Activated B cell treated with CpG ODN at 0.5 μM for 24 hours (primary cell): ENCODE data around the gene AKAP8L. TPM values are rescaled to one million over a fixed set of nuclear protein-coding genes. Genes with fewer than 3 reads are reported as not detected.

Source experiments
- ATAC-seq: fragments of 200-7000 bp; cut with Tn5 transposase; one replicate; pipeline ENCODE4 v1.10.0; 2021; ENCODE audit warnings: low read depth, mild to moderate bottlenecking, moderate library complexity
- CTCF ChIA-PET: fragments of 350-600 bp; sonication (Branson Sonifier 250); formaldehyde crosslinking; loops from one replicate; lab custom pipeline; 2021; ENCODE audit warnings: antibody characterized with exemption; lab: Charles Lee
- POLR2A ChIA-PET: fragments of 350-600 bp; sonication (Branson Sonifier 250); formaldehyde crosslinking; loops from one replicate; lab custom pipeline; 2021; ENCODE audit warnings: antibody characterized with exemption; lab: Charles Lee
- DNase-seq: peaks from one replicate; pipeline ENCODE4 v3.0.0; 2022
- H3K27ac Mint-ChIP-seq: one replicate; pipeline ENCODE4 v1.8.0; 2020; ENCODE audit warnings: mixed read lengths
- H3K27me3 Mint-ChIP-seq: one replicate; pipeline ENCODE4 v1.8.0; 2021; ENCODE audit warnings: mixed read lengths
- H3K36me3 Mint-ChIP-seq: one replicate; pipeline ENCODE4 v1.8.0; 2021; ENCODE audit warnings: low read depth, mixed read lengths
- H3K4me1 Mint-ChIP-seq: one replicate; pipeline ENCODE4 v1.8.0; 2021; ENCODE audit warnings: mixed read lengths
- H3K4me3 Mint-ChIP-seq: one replicate; pipeline ENCODE4 v1.8.0; 2020; ENCODE audit warnings: mild to moderate bottlenecking, mixed read lengths
- H3K9me3 Mint-ChIP-seq: one replicate; pipeline ENCODE4 v1.8.0; 2020; ENCODE audit warnings: mixed read lengths
- CTCF ChIP-seq: fragments of 200-600 bp; IDR thresholded peaks from one replicate; pipeline ENCODE4 v1.8.0; 2022; ENCODE audit warnings: antibody characterized with exemption, mild to moderate bottlenecking
- intact Hi-C: fragments of 100-400 bp; cut with micrococcal nuclease; formaldehyde crosslinking; loops from one replicate; pipeline ENCODE4 v1.15.1; 2024
- total RNA-seq: library from RNA; stranded (reverse); gene quantifications from 2 replicates; pipeline ENCODE4 v1.2.3, GENCODE V29; 2022

The AKAP8L gene
- total RNA-seq, 1 donor from 2014 or later = 163 TPM

GRCh38 chr19:15432018-15432494 is 13.3 kb upstream of the AKAP8L start:
- intact Hi-C loops = loop anchor here (1.0 to 5.0 kb wide), 4 partner anchors 13 to 124 kb away; partner anchors contain the start of genes AKAP8 and BRD4
- no peak for ATAC-seq

DNA sequence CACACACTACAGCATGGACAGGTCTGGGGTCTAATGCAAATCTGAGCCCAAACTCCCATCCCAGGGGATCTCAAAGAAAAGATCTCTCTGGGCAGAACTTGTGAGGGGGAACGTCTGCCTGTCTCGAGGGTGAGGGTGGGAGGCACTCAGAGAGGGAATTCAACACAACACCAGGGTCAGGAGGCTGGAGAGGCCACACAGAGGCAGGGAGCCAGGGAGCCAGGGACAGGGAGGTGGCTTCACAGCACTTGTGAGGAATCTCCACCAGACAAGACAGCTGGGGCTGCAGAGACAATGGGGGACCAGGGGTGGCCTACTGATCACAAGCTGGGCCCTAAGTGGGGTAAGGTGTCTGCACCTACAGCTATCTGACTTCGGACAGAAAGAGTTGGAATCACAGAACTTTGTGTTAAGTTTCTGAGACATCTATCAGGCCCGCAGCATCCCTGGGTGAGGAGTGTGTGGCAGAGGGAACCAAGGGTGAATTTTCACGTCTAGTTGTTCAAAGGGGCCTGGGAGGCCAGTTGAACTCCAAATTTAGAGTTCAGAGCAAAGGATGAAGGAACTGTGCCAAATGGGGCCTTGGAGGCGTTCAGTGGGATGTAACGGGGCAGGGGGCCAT is 12.7 kb upstream of the AKAP8L start:
- no peaks in the 10 kb centered on the region for H3K9me3 Mint-ChIP-seq
- peak overlapping the region; percentile 83 for H3K27ac Mint-ChIP-seq
- ChIA-PET CTCF (interaction anchor here (2.7 kb wide), 1 partner anchor 13 kb away, joined by 8 read pairs; the partner anchor contains the start of gene AKAP8L), POLR2A (interaction anchor here (5.7 kb wide), 1 partner anchor 13 kb away, joined by 53 read pairs; the partner anchor contains the start of gene AKAP8L)
- no peak for TF ChIP-seq CTCF
- H3K4me1 Mint-ChIP-seq = peaks cover 31% of the 10 kb centered on the region
- H3K27me3 Mint-ChIP-seq = no peaks in the 10 kb centered on the region
- no peak for ATAC-seq
- H3K4me3 Mint-ChIP-seq = peak overlapping the region; percentile 95
- peaks cover 26% of the 10 kb centered on the region for H3K36me3 Mint-ChIP-seq
- intact Hi-C loops = loop anchor here (1.0 to 5.0 kb wide), 4 partner anchors 12 to 125 kb away; partner anchors contain the start of genes AKAP8 and BRD4
- DNase-seq = no peak

More at GRCh38 chr19:15432018-15432494, 13.3 kb upstream of the AKAP8L start:
- H3K27ac Mint-ChIP-seq = peak overlapping the region; percentile 83
- peaks cover 21% of the 10 kb centered on the region for H3K36me3 Mint-ChIP-seq
- no peak for TF ChIP-seq CTCF
- H3K27me3 Mint-ChIP-seq = no peaks in the 10 kb centered on the region
- no peaks in the 10 kb centered on the region for H3K9me3 Mint-ChIP-seq
- peak overlapping the region; percentile 95 for H3K4me3 Mint-ChIP-seq
- no peak for DNase-seq
- peaks cover 31% of the 10 kb centered on the region for H3K4me1 Mint-ChIP-seq
- POLR2A ChIA-PET = interaction anchor here (0.9 to 5.7 kb wide), 7 partner anchors 13 to 742 kb away, joined by 3 to 53 read pairs (median 9); partner anchors contain the start of genes AKAP8, AKAP8L, RASAL3 and ZNF333
- CTCF ChIA-PET = interaction anchor here (1.3 to 2.7 kb wide), 3 partner anchors 11 to 13 kb away, joined by 6 to 14 read pairs (median 8); partner anchors contain the start of gene AKAP8L

DNA sequence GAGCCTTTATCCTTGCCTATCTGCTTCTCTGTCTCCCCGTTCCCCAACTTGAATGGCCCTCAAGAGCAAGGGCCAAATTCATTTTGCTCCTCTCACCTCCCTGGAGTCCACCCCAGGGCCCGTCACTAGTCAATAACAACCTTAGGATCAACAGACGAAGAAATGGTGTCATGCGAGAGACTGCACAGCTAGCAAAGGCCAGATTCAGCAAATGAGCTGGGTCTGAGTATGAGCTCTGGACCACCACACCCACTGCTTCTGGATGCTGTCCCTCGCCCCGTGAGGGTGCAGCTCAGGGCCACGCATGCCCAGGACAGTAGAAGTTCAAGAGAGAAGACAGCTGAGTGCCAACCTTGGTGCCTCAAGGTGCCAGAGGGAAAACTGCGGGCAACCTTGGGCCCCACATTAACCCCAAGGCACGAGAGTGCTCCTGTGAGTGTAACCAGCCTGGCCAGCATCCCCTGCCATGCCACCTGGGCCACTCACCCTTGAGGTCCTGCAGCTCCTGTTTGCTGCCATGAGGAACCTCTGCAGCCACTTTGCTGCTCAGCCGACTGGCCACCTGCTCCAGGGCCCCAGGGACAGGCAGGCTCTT is 11.8 kb upstream of the AKAP8L start:
- peaks cover 31% of the 10 kb centered on the region for H3K4me1 Mint-ChIP-seq
- H3K27me3 Mint-ChIP-seq = no peaks in the 10 kb centered on the region
- intact Hi-C loops = loop anchor here (5.0 kb wide), 1 partner anchor 98 kb away; the partner anchor contains the start of gene BRD4
- H3K36me3 Mint-ChIP-seq = peaks cover 33% of the 10 kb centered on the region
- H3K27ac Mint-ChIP-seq = no peak overlapping the region
- H3K9me3 Mint-ChIP-seq = no peaks in the 10 kb centered on the region
- TF ChIP-seq CTCF = no peak
- ChIA-PET POLR2A (interaction anchor here (1.0 to 5.7 kb wide), 2 partner anchors 9 to 12 kb away, joined by 3 to 53 read pairs; partner anchors contain the start of gene AKAP8L), CTCF (interaction anchor here (2.7 kb wide), 1 partner anchor 12 kb away, joined by 8 read pairs; the partner anchor contains the start of gene AKAP8L)
- ATAC-seq (no peak), DNase-seq (no peak)
- H3K4me3 Mint-ChIP-seq = peak overlapping the region; percentile 95

DNA sequence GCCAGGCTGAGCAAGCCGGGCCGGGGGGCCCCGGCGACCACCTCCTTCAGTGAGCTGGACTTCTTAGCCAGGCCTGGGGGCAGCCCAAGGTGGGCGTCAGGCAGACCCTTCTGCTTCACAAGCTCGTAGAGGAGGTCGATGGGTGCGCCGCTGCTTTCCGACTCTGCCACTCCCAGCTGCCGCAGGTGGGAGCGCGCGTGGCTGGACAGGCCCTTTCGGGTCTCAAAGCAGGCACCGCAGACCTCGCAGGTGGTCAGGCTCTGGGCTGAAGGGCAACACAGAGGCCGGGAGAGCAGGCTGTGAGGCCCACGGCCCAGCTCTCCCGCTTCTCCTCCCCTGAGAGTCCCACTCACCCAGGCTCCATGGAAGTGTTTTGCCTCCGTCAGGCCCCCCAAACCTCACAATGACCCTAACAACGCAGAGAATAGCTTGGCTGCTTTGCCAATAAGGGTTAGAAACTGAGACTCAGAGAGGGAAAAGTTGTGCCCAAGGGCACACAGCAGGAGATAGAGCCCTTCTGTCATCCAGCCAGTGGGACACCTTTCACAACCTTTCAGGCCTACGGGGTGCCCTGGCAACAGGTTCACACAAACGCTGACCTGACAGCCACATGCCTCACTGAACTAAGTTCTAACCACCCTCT is 11.2 kb upstream of the AKAP8L start:
- ChIA-PET CTCF (interaction anchor here (2.7 kb wide), 1 partner anchor 11 kb away, joined by 8 read pairs; the partner anchor contains the start of gene AKAP8L), POLR2A (interaction anchor here (1.0 to 5.7 kb wide), 2 partner anchors 9 to 11 kb away, joined by 3 to 53 read pairs; partner anchors contain the start of gene AKAP8L)
- Mint-ChIP-seq H3K9me3 (no peaks in the 10 kb centered on the region), H3K36me3 (peaks cover 35% of the 10 kb centered on the region), H3K4me3 (no peak overlapping the region), H3K27me3 (no peaks in the 10 kb centered on the region), H3K4me1 (peaks cover 31% of the 10 kb centered on the region), H3K27ac (no peak overlapping the region)
- intact Hi-C loops = loop anchor here (5.0 kb wide), 1 partner anchor 98 kb away; the partner anchor contains the start of gene BRD4
- DNase-seq = no peak
- TF ChIP-seq CTCF = no peak
- no peak for ATAC-seq
